ENCODE data around the gene BAK1.

DNA sequence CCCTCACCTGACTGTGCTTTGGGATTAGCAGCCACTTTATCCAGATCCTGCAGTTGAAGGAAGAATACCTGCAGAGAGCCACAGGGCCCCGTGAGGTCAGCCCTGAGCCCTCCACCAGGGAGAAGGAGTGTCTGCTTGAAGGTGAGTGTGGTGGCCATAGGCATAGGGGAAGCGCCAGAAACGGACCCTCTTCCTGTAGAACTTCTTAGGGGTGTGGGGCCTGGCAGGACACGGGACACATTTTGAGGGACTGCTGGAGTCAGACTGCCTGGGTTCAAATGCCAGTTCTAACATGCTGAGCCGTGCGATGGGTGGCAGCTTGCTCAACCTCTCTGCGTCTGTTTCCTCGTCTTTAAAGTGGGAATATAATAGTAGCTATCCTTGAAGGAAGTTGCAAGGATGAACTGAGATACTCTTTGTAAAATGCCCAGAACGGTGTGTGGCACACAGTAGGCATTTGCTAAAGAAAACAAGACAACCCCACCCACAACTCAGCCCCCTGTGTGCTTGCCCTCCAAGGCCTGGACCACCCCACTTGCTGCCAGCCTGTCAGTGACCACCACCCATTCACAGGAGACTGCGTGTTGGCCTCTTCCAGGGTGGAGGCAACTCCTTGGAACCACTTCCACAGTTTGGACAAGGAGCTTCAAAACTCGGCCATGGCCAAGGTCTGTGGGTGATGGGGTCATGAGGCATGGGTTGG, 4.8 kb upstream of the BAK1 start:
- TF ChIP-seq, protein P1, sequence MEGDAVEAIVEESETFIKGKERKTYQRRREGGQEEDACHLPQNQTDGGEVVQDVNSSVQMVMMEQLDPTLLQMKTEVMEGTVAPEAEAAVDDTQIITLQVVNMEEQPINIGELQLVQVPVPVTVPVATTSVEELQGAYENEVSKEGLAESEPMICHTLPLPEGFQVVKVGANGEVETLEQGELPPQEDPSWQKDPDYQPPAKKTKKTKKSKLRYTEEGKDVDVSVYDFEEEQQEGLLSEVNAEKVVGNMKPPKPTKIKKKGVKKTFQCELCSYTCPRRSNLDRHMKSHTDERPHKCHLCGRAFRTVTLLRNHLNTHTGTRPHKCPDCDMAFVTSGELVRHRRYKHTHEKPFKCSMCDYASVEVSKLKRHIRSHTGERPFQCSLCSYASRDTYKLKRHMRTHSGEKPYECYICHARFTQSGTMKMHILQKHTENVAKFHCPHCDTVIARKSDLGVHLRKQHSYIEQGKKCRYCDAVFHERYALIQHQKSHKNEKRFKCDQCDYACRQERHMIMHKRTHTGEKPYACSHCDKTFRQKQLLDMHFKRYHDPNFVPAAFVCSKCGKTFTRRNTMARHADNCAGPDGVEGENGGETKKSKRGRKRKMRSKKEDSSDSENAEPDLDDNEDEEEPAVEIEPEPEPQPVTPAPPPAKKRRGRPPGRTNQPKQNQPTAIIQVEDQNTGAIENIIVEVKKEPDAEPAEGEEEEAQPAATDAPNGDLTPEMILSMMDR (IDR thresholded peaks at IDR 0.05; ENCODE audit: poor library complexity) = no peak
- TF ChIP-seq EZH2 (IDR thresholded peaks at IDR 0.05; ENCODE audit: borderline replicate concordance) (no peak), EZH2phosphoT487 (IDR thresholded peaks at IDR 0.05; ENCODE audit: low read depth, severe bottlenecking, unreplicated experiment) (no peak)

Measured in hepatocyte (in vitro differentiated cells).